ENCODE results near the gene GJA4.

The GJA4 gene

DNA sequence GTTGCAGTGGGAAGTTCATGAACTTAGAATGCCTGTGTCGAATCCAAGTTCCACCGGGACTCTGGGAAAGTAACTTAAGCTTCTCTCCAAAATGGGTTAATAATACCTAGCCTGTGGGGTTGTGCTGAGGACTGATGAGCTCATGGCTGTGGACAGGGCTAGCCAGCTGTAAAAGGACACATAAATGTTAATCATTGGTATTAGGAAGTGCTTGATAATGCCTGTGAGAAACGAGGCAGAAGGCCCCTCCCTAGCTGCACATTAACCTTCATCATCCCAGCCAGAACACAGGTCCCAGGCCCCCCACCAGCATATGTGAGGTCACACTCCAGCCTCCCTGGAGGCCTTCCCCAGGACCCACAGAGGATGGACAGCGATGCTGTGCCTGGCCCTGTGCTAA is 34.0 kb upstream of the GJA4 start:
- no peaks in the 10 kb centered on the region for H3K9me3 ChIP-seq (ENCODE audit: insufficient read depth, low read length, severe bottlenecking)
- no peaks in the 10 kb centered on the region for H3K4me1 ChIP-seq (ENCODE audit: insufficient read depth, low read length)
- H3K36me3 ChIP-seq (ENCODE audit: insufficient read depth, low read length): no peaks in the 10 kb centered on the region
- no peak for ATAC-seq (ENCODE audit: insufficient read depth, low read depth)
- H4K20me1 ChIP-seq (ENCODE audit: insufficient read depth, low read length): no peaks in the 10 kb centered on the region
- H3K79me2 ChIP-seq (ENCODE audit: insufficient read depth, low read length): no peaks in the 10 kb centered on the region
- DNase-seq: no peak
- H3K27ac ChIP-seq (ENCODE audit: low read length): no peak overlapping the region
- TF ChIP-seq EZH2 (IDR thresholded peaks at IDR 0.05; ENCODE audit: borderline replicate concordance, low read depth, low read length, severe bottlenecking): no peak
- H2AFZ ChIP-seq (ENCODE audit: low read depth, low read length): no peak overlapping the region
- H3K9ac ChIP-seq (ENCODE audit: low read depth, low read length): no peak overlapping the region
- no peaks in the 10 kb centered on the region for H3K27me3 ChIP-seq (ENCODE audit: insufficient read depth, low read length, poor library complexity)
- no peak overlapping the region for H3K4me3 ChIP-seq (ENCODE audit: low read depth in 1 of 2, low read length in 2 of 2)
- H3K4me2 ChIP-seq (ENCODE audit: insufficient read depth, low read length): no peak overlapping the region

DNA sequence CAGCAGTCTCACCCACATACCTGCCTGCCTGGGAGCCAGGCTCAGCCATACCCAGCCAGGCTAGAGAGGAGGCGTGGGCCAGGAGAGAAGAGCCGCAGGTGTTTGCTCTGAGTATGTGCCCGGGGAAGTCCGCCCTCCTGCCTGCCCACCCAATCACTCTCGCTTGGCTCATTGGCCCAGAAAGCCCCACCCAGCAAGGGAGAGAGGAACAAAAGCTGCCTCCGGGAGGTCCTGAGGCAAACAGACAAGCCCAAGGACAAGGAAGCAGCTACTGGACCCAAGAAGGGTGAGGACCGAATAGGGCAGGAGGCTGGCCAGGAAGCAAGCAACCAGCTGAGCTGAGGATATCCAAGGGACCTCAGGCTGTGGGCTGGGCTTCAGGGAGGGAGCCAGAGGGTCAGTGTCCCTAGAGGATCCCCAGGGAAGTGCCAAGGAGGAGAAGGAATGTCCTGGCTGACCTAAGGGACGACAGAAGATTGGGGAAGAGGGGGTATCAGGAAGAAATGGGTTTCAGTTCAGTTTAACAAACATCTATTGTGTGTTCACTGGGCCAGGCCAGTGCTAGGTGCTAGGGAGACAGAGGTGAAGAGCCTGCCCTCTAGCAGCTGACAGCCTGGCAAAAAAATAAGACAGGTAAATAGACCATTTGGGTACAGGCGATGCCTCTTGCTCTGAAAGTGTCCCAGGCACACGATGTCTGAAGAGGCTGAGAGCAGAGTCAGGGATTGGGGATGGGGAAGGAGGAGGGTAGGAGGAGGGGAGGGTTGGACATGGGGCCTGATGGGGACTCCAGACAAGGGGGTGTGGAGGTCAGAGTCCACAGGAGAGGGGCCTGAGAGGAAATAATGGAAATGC is 33.1 kb upstream of the GJA4 start, which contains the start of gene GJB4:
GJB4 (plus strand) TSS at position 238 of the 855 bp plus-strand sequence. CDS start 1,515 bp downstream, outside the sequence.
- Histone ChIP-seq H3K9me3 (ENCODE audit: insufficient read depth, low read length, severe bottlenecking) (no peaks in the 10 kb centered on the region), H4K20me1 (ENCODE audit: insufficient read depth, low read length) (no peaks in the 10 kb centered on the region), H3K4me3 (ENCODE audit: low read depth in 1 of 2, low read length in 2 of 2) (no peak within 1 kb of the TSS), H3K27me3 (ENCODE audit: insufficient read depth, low read length, poor library complexity) (no peaks in the 10 kb centered on the region), H3K9ac (ENCODE audit: low read depth, low read length) (no peak within 1 kb of the TSS), H3K79me2 (ENCODE audit: insufficient read depth, low read length) (no peaks in the 10 kb centered on the region), H3K27ac (ENCODE audit: low read length) (no peak within 1 kb of the TSS), H3K4me1 (ENCODE audit: insufficient read depth, low read length) (no peaks in the 10 kb centered on the region), H2AFZ (ENCODE audit: low read depth, low read length) (no peak within 1 kb of the TSS), H3K36me3 (ENCODE audit: insufficient read depth, low read length) (no peaks in the 10 kb centered on the region), H3K4me2 (ENCODE audit: insufficient read depth, low read length) (no peak within 1 kb of the TSS)
- ATAC-seq (ENCODE audit: insufficient read depth, low read depth): no peak
- TF ChIP-seq, protein P1, sequence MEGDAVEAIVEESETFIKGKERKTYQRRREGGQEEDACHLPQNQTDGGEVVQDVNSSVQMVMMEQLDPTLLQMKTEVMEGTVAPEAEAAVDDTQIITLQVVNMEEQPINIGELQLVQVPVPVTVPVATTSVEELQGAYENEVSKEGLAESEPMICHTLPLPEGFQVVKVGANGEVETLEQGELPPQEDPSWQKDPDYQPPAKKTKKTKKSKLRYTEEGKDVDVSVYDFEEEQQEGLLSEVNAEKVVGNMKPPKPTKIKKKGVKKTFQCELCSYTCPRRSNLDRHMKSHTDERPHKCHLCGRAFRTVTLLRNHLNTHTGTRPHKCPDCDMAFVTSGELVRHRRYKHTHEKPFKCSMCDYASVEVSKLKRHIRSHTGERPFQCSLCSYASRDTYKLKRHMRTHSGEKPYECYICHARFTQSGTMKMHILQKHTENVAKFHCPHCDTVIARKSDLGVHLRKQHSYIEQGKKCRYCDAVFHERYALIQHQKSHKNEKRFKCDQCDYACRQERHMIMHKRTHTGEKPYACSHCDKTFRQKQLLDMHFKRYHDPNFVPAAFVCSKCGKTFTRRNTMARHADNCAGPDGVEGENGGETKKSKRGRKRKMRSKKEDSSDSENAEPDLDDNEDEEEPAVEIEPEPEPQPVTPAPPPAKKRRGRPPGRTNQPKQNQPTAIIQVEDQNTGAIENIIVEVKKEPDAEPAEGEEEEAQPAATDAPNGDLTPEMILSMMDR (IDR thresholded peaks at IDR 0.05; ENCODE audit: borderline replicate concordance, extremely low read depth, low read length, poor library complexity, severe bottlenecking): no peak
- DNase-seq: no peak

DNA sequence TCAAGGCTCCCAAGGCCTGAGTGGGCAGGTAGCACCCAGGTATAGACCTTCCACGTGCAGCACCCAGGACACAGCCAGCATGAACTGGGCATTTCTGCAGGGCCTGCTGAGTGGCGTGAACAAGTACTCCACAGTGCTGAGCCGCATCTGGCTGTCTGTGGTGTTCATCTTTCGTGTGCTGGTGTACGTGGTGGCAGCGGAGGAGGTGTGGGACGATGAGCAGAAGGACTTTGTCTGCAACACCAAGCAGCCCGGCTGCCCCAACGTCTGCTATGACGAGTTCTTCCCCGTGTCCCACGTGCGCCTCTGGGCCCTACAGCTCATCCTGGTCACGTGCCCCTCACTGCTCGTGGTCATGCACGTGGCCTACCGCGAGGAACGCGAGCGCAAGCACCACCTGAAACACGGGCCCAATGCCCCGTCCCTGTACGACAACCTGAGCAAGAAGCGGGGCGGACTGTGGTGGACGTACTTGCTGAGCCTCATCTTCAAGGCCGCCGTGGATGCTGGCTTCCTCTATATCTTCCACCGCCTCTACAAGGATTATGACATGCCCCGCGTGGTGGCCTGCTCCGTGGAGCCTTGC is 31.5 kb upstream of the GJA4 start:
- Histone ChIP-seq H3K4me3 (ENCODE audit: low read depth in 1 of 2, low read length in 2 of 2) (no peak overlapping the region), H3K4me2 (ENCODE audit: insufficient read depth, low read length) (no peak overlapping the region), H2AFZ (ENCODE audit: low read depth, low read length) (no peak overlapping the region), H3K9me3 (ENCODE audit: insufficient read depth, low read length, severe bottlenecking) (no peaks in the 10 kb centered on the region), H3K27me3 (ENCODE audit: insufficient read depth, low read length, poor library complexity) (no peaks in the 10 kb centered on the region), H3K79me2 (ENCODE audit: insufficient read depth, low read length) (no peaks in the 10 kb centered on the region), H3K4me1 (ENCODE audit: insufficient read depth, low read length) (no peaks in the 10 kb centered on the region), H3K27ac (ENCODE audit: low read length) (no peak overlapping the region), H3K9ac (ENCODE audit: low read depth, low read length) (no peak overlapping the region), H4K20me1 (ENCODE audit: insufficient read depth, low read length) (no peaks in the 10 kb centered on the region), H3K36me3 (ENCODE audit: insufficient read depth, low read length) (no peaks in the 10 kb centered on the region)
- ATAC-seq (ENCODE audit: insufficient read depth, low read depth): no peak
- no peak for DNase-seq
- TF ChIP-seq, protein P1 (IDR thresholded peaks at IDR 0.05; ENCODE audit: borderline replicate concordance, extremely low read depth, low read length, poor library complexity, severe bottlenecking): no peak
- TF ChIP-seq EZH2 (IDR thresholded peaks at IDR 0.05; ENCODE audit: borderline replicate concordance, low read depth, low read length, severe bottlenecking): no peak

DNA sequence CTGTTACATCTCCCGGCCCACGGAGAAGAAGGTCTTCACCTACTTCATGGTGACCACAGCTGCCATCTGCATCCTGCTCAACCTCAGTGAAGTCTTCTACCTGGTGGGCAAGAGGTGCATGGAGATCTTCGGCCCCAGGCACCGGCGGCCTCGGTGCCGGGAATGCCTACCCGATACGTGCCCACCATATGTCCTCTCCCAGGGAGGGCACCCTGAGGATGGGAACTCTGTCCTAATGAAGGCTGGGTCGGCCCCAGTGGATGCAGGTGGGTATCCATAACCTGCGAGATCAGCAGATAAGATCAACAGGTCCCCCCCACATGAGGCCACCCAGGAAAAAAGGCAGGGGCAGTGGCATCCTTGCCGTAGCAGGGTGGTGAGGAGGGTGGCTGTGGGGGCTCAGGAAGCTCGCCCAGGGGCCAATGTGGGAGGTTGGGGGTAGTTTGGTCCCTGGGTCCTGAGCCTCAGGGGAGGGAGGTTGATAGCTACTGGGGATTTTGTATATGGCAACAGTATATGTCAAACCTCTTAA is 31.0 kb upstream of the GJA4 start:
- peaks cover 4% of the 10 kb centered on the region for H3K27me3 ChIP-seq (ENCODE audit: insufficient read depth, low read length, poor library complexity)
- H3K4me1 ChIP-seq (ENCODE audit: insufficient read depth, low read length): no peaks in the 10 kb centered on the region
- no peak overlapping the region for H3K4me2 ChIP-seq (ENCODE audit: insufficient read depth, low read length)
- TF ChIP-seq, protein P1 (IDR thresholded peaks at IDR 0.05; ENCODE audit: borderline replicate concordance, extremely low read depth, low read length, poor library complexity, severe bottlenecking): no peak
- no peak for TF ChIP-seq EZH2 (IDR thresholded peaks at IDR 0.05; ENCODE audit: borderline replicate concordance, low read depth, low read length, severe bottlenecking)
- H3K36me3 ChIP-seq (ENCODE audit: insufficient read depth, low read length): no peaks in the 10 kb centered on the region
- H3K79me2 ChIP-seq (ENCODE audit: insufficient read depth, low read length): no peaks in the 10 kb centered on the region
- H3K27ac ChIP-seq (ENCODE audit: low read length): no peak overlapping the region
- H3K4me3 ChIP-seq (ENCODE audit: low read depth in 1 of 2, low read length in 2 of 2): no peak overlapping the region
- no peaks in the 10 kb centered on the region for H3K9me3 ChIP-seq (ENCODE audit: insufficient read depth, low read length, severe bottlenecking)
- no peak for DNase-seq
- no peak overlapping the region for H2AFZ ChIP-seq (ENCODE audit: low read depth, low read length)
- H4K20me1 ChIP-seq (ENCODE audit: insufficient read depth, low read length): no peaks in the 10 kb centered on the region
- no peak for ATAC-seq (ENCODE audit: insufficient read depth, low read depth)
- no peak overlapping the region for H3K9ac ChIP-seq (ENCODE audit: low read depth, low read length)

Measured in DND-41 (cell line).